GM23338 (cell line): Measurements from ENCODE around the gene ACSL3.

Experiments used
- CREB1 ChIP-seq: fragments of 250-450 bp; sonication (Bioruptor Pico); IDR thresholded peaks from 2 replicates; pipeline ENCODE4 v1.5.0; 2020; ENCODE audit warnings: low read depth, mild to moderate bottlenecking, moderate library complexity
- CTCF ChIP-seq, 2 experiments: fragments of 200-600 bp in 1 of 2; sonication (generic) in 1 of 2; conservative IDR thresholded peaks; 2 replicates each; pipeline versions ENCODE4 v1.5.1 to v1.6.1; 2016 to 2017; ENCODE audit warnings: antibody characterized with exemption in 2 of 2, low read depth in 2 of 2, mild to moderate bottlenecking in 2 of 2, moderate library complexity in 1 of 2
- EZH2 ChIP-seq: fragments of 200-600 bp; sonication (generic); IDR thresholded peaks from one replicate; pipeline ENCODE4 v1.8.0; 2017; ENCODE audit warnings: antibody characterized with exemption, mild to moderate bottlenecking, low read depth; ENCODE audit not compliant: unreplicated experiment
- EZH2phosphoT487 ChIP-seq: fragments of 200-600 bp; sonication (generic); IDR thresholded peaks from one replicate; pipeline ENCODE4 v1.8.1; 2018; ENCODE audit warnings: antibody characterized with exemption; ENCODE audit not compliant: unreplicated experiment
- POLR2AphosphoS5 ChIP-seq: IDR thresholded peaks from 2 replicates; pipeline ENCODE4 v1.6.1; 2016; ENCODE audit warnings: antibody characterized with exemption, low read depth
- REST ChIP-seq: IDR thresholded peaks from one replicate; pipeline ENCODE4 v1.6.1; 2018; ENCODE audit warnings: antibody characterized with exemption; ENCODE audit not compliant: unreplicated experiment
- ZNF331 ChIP-seq: fragments of 250-450 bp; sonication (Bioruptor Pico); IDR thresholded peaks from 2 replicates; pipeline ENCODE4 v1.5.0; 2020; ENCODE audit warnings: low read depth, mild to moderate bottlenecking, moderate library complexity

- TF ChIP-seq CTCF (conservative IDR thresholded peaks at IDR 0.05; ENCODE audit: low read depth in 2 of 2), result no peak
- TF ChIP-seq POLR2AphosphoS5, result no peak
- TF ChIP-seq CREB1 (CRISPR knock-in tag), result no peak
- TF ChIP-seq EZH2, result no peak
- TF ChIP-seq ZNF331 (CRISPR knock-in tag), result no peak
- TF ChIP-seq REST, result no peak
- no peak for TF ChIP-seq EZH2phosphoT487
These were observed 27.4 kb upstream of the ACSL3 start for GRCh38 chr2:222833410-222833809.
